ENCODE measurements around the gene PRDM16. TPM values are rescaled to one million over a fixed set of nuclear protein-coding genes. Genes with fewer than 3 reads are reported as not detected.
A peak's percentile ranks its signal among the peaks of the same experiment; 100 is the strongest.
"Not testable (repeated sequence)": the region's sequence is repeated elsewhere in the genome, so short reads cannot be mapped to it uniquely, and the experiment has no call there.

PRDM16 gene
- total RNA-seq, 1 experiment from 2014 or later = 0.61 TPM

- in situ Hi-C loops (cut with HindIII; ENCODE audit: low pct_unique_long_range_greater_than_20kb, low sequenced_read_pairs) = no loop called here
- no peak for DNase-seq (ENCODE audit: low read depth, low spot score)
Observed at GRCh38 chr1:3285106-3285740, 216.2 kb downstream of the PRDM16 start.

GRCh38 chr1:3287095-3287494 lies 218.1 kb downstream of the PRDM16 start:
- DNase-seq (ENCODE audit: low read depth, low spot score) = not testable (repeated sequence)

GRCh38 chr1:3287656-3288160 lies 218.7 kb downstream of the PRDM16 start:
- in situ Hi-C loops (cut with HindIII; ENCODE audit: low pct_unique_long_range_greater_than_20kb, low sequenced_read_pairs) = no loop called here
- no peak for DNase-seq (ENCODE audit: low read depth, low spot score)

More at GRCh38 chr1:3287095-3287494, 218.1 kb downstream of the PRDM16 start:
- in situ Hi-C loops (cut with HindIII; ENCODE audit: low pct_unique_long_range_greater_than_20kb, low sequenced_read_pairs) = not testable (repeated sequence)

- no peak for DNase-seq (ENCODE audit: low read depth, low spot score)
- in situ Hi-C loops (cut with HindIII; ENCODE audit: low pct_unique_long_range_greater_than_20kb, low sequenced_read_pairs) = no loop called here
Observed at GRCh38 chr1:3289502-3289901, 220.5 kb downstream of the PRDM16 start.

GRCh38 chr1:3290438-3290837 lies 221.4 kb downstream of the PRDM16 start:
- in situ Hi-C loops (cut with HindIII; ENCODE audit: low pct_unique_long_range_greater_than_20kb, low sequenced_read_pairs) = no loop called here
- DNase-seq (ENCODE audit: low read depth, low spot score) = no peak

- in situ Hi-C loops (cut with HindIII; ENCODE audit: low pct_unique_long_range_greater_than_20kb, low sequenced_read_pairs) = no loop called here
- DNase-seq (ENCODE audit: low read depth, low spot score) = no peak
Observed at GRCh38 chr1:3290915-3291314, 221.9 kb downstream of the PRDM16 start.

GRCh38 chr1:3292051-3292722 lies 223.2 kb downstream of the PRDM16 start:
- DNase-seq (ENCODE audit: low read depth, low spot score) = no peak
- in situ Hi-C loops (cut with HindIII; ENCODE audit: low pct_unique_long_range_greater_than_20kb, low sequenced_read_pairs) = no loop called here

GRCh38 chr1:3292868-3293562 lies 224.0 kb downstream of the PRDM16 start:
- in situ Hi-C loops (cut with HindIII; ENCODE audit: low pct_unique_long_range_greater_than_20kb, low sequenced_read_pairs) = no loop called here
- peak; percentile 13 for DNase-seq (ENCODE audit: low read depth, low spot score)

- no peak for DNase-seq (ENCODE audit: low read depth, low spot score)
- in situ Hi-C loops (cut with HindIII; ENCODE audit: low pct_unique_long_range_greater_than_20kb, low sequenced_read_pairs) = no loop called here
Observed at GRCh38 chr1:3293563-3294080, 224.6 kb downstream of the PRDM16 start.

- DNase-seq (ENCODE audit: low read depth, low spot score) = no peak
- in situ Hi-C loops (cut with HindIII; ENCODE audit: low pct_unique_long_range_greater_than_20kb, low sequenced_read_pairs) = no loop called here
Observed at GRCh38 chr1:3294450-3294849, 225.4 kb downstream of the PRDM16 start.

GRCh38 chr1:3295846-3296245 lies 226.8 kb downstream of the PRDM16 start:
- DNase-seq (ENCODE audit: low read depth, low spot score) = no peak
- in situ Hi-C loops (cut with HindIII; ENCODE audit: low pct_unique_long_range_greater_than_20kb, low sequenced_read_pairs) = no loop called here

GRCh38 chr1:3296326-3296725 lies 227.3 kb downstream of the PRDM16 start:
- in situ Hi-C loops (cut with HindIII; ENCODE audit: low pct_unique_long_range_greater_than_20kb, low sequenced_read_pairs) = no loop called here

GRCh38 chr1:3296826-3297225 lies 227.8 kb downstream of the PRDM16 start:
- DNase-seq (ENCODE audit: low read depth, low spot score) = no peak
- in situ Hi-C loops (cut with HindIII; ENCODE audit: low pct_unique_long_range_greater_than_20kb, low sequenced_read_pairs) = no loop called here

More at GRCh38 chr1:3296326-3296725, 227.3 kb downstream of the PRDM16 start:
- no peak for DNase-seq (ENCODE audit: low read depth, low spot score)

GRCh38 chr1:3297756-3298155 lies 228.8 kb downstream of the PRDM16 start:
- DNase-seq (ENCODE audit: low read depth, low spot score) = no peak
- in situ Hi-C loops (cut with HindIII; ENCODE audit: low pct_unique_long_range_greater_than_20kb, low sequenced_read_pairs) = no loop called here

- in situ Hi-C loops (cut with HindIII; ENCODE audit: low pct_unique_long_range_greater_than_20kb, low sequenced_read_pairs) = no loop called here
- no peak for DNase-seq (ENCODE audit: low read depth, low spot score)
Observed at GRCh38 chr1:3298197-3298596, 229.2 kb downstream of the PRDM16 start.

GRCh38 chr1:3304246-3304645 lies 235.2 kb downstream of the PRDM16 start:
- in situ Hi-C loops (cut with HindIII; ENCODE audit: low pct_unique_long_range_greater_than_20kb, low sequenced_read_pairs) = no loop called here

GRCh38 chr1:3304692-3305091 lies 235.7 kb downstream of the PRDM16 start:
- no peak for DNase-seq (ENCODE audit: low read depth, low spot score)
- in situ Hi-C loops (cut with HindIII; ENCODE audit: low pct_unique_long_range_greater_than_20kb, low sequenced_read_pairs) = no loop called here

More at GRCh38 chr1:3304246-3304645, 235.2 kb downstream of the PRDM16 start:
- DNase-seq (ENCODE audit: low read depth, low spot score) = no peak

GRCh38 chr1:3305156-3305555 lies 236.2 kb downstream of the PRDM16 start:
- DNase-seq (ENCODE audit: low read depth, low spot score) = no peak
- in situ Hi-C loops (cut with HindIII; ENCODE audit: low pct_unique_long_range_greater_than_20kb, low sequenced_read_pairs) = no loop called here

Measured in SK-MEL-5 (cell line).